ENCODE data around the gene ADCY10. TPM values are rescaled to one million over a fixed set of nuclear protein-coding genes. Genes with fewer than 3 reads are reported as not detected.

Gene ADCY10
- total RNA-seq, 1 experiment from 2014 or later, result 0.20 TPM

- Histone ChIP-seq H3K79me2 (ENCODE audit: insufficient read depth, low read length) (peaks cover 12% of the 10 kb centered on the region; the same call in 1 of the 2 replicates), H3K4me2 (ENCODE audit: insufficient read depth, insufficient read length, low read length) (no peak overlapping the region), H4K5ac (ENCODE audit: insufficient read length, low read depth, low read length) (no peak overlapping the region), H3T11ph (ENCODE audit: low read length) (no peak overlapping the region), H2BK120ac (ENCODE audit: low read depth, low read length, poor library complexity, severe bottlenecking) (no peak overlapping the region), H2BK12ac (ENCODE audit: insufficient read length, low read depth, low read length) (no peak overlapping the region), H3K23me2 (ENCODE audit: insufficient read length, low read depth, low read length, poor library complexity, severe bottlenecking) (peaks cover 8% of the 10 kb centered on the region), H3K14ac (ENCODE audit: insufficient read depth, low read length) (no peak overlapping the region), H4K8ac (replicated peaks; ENCODE audit: insufficient read length, low read depth, low read length) (no peak overlapping the region), H3K18ac (ENCODE audit: insufficient read length, low read depth, low read length) (no peak overlapping the region), H4K20me1 (ENCODE audit: control insufficient read depth, insufficient read depth, insufficient read length) (no peaks in the 10 kb centered on the region), H4K91ac (ENCODE audit: insufficient read length, low read depth, low read length) (no peak overlapping the region), H2BK5ac (ENCODE audit: insufficient read length, low read length) (no peak overlapping the region), H2BK20ac (ENCODE audit: low read depth, low read length, poor library complexity, severe bottlenecking) (no peak overlapping the region), H2AK5ac (ENCODE audit: insufficient read length, low read length) (no peak overlapping the region), H2AFZ (ENCODE audit: low read length) (no peak overlapping the region), H3K9me3 (ENCODE audit: control insufficient read depth, low read depth, low read length) (no peaks in the 10 kb centered on the region), H3K4ac (ENCODE audit: low read depth, low read length) (no peak overlapping the region), H3K23ac (ENCODE audit: insufficient read length, low read depth, low read length) (no peak overlapping the region), H3K79me1 (ENCODE audit: insufficient read depth, low read depth, low read length, poor library complexity, severe bottlenecking) (peaks cover 2% of the 10 kb centered on the region), H3K56ac (ENCODE audit: insufficient read length, low read depth, low read length) (no peak overlapping the region), H3K9ac (ENCODE audit: extremely low read depth, insufficient read length, low read length) (no peak overlapping the region), H3K27me3 (ENCODE audit: insufficient read depth, low read length) (no peaks in the 10 kb centered on the region), H3K4me1 (ENCODE audit: insufficient read depth, low read length) (no peaks in the 10 kb centered on the region), H2BK15ac (ENCODE audit: low read depth, low read length) (no peak overlapping the region), H3K27ac (ENCODE audit: insufficient read length, low read depth, low read length) (no peak overlapping the region)
- Mint-ChIP-seq H3K36me3 (ENCODE audit: insufficient read depth in 1 of 3, low read depth in 3 of 3) (peaks cover 4 to 21% (median 15%) of the 10 kb centered on the region in 3 experiments), H3K9me3 (peaks cover 3 to 8% of the 10 kb centered on the region in 2 experiments; a peak in 2 of 5 replicates), H3K27ac (no peak overlapping the region), H3K27me3 (ENCODE audit: low read depth) (no peaks in the 10 kb centered on the region), H3K4me3 (no peak overlapping the region), H3K4me1 (peaks cover 8 to 9% of the 10 kb centered on the region in 2 experiments)
- WGBS (ENCODE audit: extremely low coverage, insufficient read length, low lambda C conversion rate), result no CpG with 5 or more reads among the region's 2 CpGs
- TF ChIP-seq CTCF (conservative IDR thresholded peaks at IDR 0.05), result no peak
- no peak for DNase-seq
These were observed 26.3 kb upstream of the ADCY10 start for GRCh38 chr1:167940264-167940663.

Data from H9 (cell line).